Colonic mucosa (tissue), 4 donors: ENCODE data around the gene ZYG11A. TPM values are rescaled to one million over a fixed set of nuclear protein-coding genes. Genes with fewer than 3 reads are reported as not detected.

Experiments
- DNase-seq: peaks from one replicate; pipeline ENCODE4 v3.0.0-alpha.2; 2020
- H3K27ac ChIP-seq: fragments of 200-600 bp; one replicate; pipeline ENCODE4 v1.8.0; 2021
- H3K27me3 ChIP-seq: fragments of 200-600 bp; one replicate; pipeline ENCODE4 v1.8.0; 2021
- H3K36me3 ChIP-seq: fragments of 200-600 bp; one replicate; pipeline ENCODE4 v1.8.0; 2021
- H3K4me1 ChIP-seq: fragments of 200-600 bp; one replicate; pipeline ENCODE4 v1.8.0; 2021; ENCODE audit warnings: mild to moderate bottlenecking
- H3K4me3 ChIP-seq: fragments of 200-600 bp; one replicate; pipeline ENCODE4 v1.8.0; 2021
- H3K9ac ChIP-seq, 2 donors: one replicate each; pipeline ENCODE4 v1.7.0; 2013; ENCODE audit warnings: control low read depth in 2 of 2, low read depth in 2 of 2, low read length in 2 of 2
- H3K9me3 ChIP-seq: fragments of 200-600 bp; one replicate; pipeline ENCODE4 v1.8.0; 2021
- CTCF ChIP-seq: fragments of 200-600 bp; IDR thresholded peaks from one replicate; pipeline ENCODE4 v1.8.0; 2022; ENCODE audit warnings: antibody characterized with exemption, mild to moderate bottlenecking
- intact Hi-C: fragments of 100-400 bp; cut with DNase I; formaldehyde crosslinking; loops from one replicate; pipeline ENCODE4 v1.14.1; 2022
- total RNA-seq, 2 donors: library from RNA; stranded (reverse); fragmentation: NEBNext Ultra II Directional in 1 of 2; extraction: Animal tissue kit (Norgen Biotek cat#: 25700) in 1 of 2; gene quantifications; one replicate each; pipeline ENCODE4 v1.2.1, GENCODE V29; 2021
- donor health status: healthy.
- donor health status: DM: no; HTN: no; CAD: no.
- donor health status: DM: no; HTN: no; CAD: no.

Gene ZYG11A
- total RNA-seq, 2 donors from 2014 or later, result 0.05 to 0.22 TPM

- TF ChIP-seq CTCF, result no peak
- Histone ChIP-seq H3K9ac (no peak overlapping the region), H3K27me3 (no peaks in the 10 kb centered on the region), H3K9me3 (no peaks in the 10 kb centered on the region), H3K4me1 (no peaks in the 10 kb centered on the region), H3K4me3 (no peak overlapping the region), H3K27ac (no peak overlapping the region), H3K36me3 (no peaks in the 10 kb centered on the region)
- intact Hi-C loops, result no loop called here
- no peak for DNase-seq
Measured at GRCh38 chr1:52887483-52887882, 44.9 kb downstream of the ZYG11A start.

- no peaks in the 10 kb centered on the region for H3K36me3 ChIP-seq
- no peak for DNase-seq
- no peak overlapping the region for H3K27ac ChIP-seq
- H3K4me1 ChIP-seq, result no peaks in the 10 kb centered on the region
- no peaks in the 10 kb centered on the region for H3K9me3 ChIP-seq
- intact Hi-C loops, result no loop called here
- no peak overlapping the region for H3K9ac ChIP-seq
- no peak for TF ChIP-seq CTCF
- no peaks in the 10 kb centered on the region for H3K27me3 ChIP-seq
- no peak overlapping the region for H3K4me3 ChIP-seq
Measured at GRCh38 chr1:52892424-52893215, 50.1 kb downstream of the ZYG11A start.

GRCh38 chr1:52899445-52899894, 56.9 kb downstream of the ZYG11A start:
- no peaks in the 10 kb centered on the region for H3K4me1 ChIP-seq
- no peak for DNase-seq
- no peak overlapping the region for H3K4me3 ChIP-seq
- intact Hi-C loops, result no loop called here
- no peak overlapping the region for H3K27ac ChIP-seq
- H3K9me3 ChIP-seq, result no peaks in the 10 kb centered on the region
- H3K9ac ChIP-seq, result no peak overlapping the region
- H3K27me3 ChIP-seq, result no peaks in the 10 kb centered on the region
- TF ChIP-seq CTCF, result no peak
- no peaks in the 10 kb centered on the region for H3K36me3 ChIP-seq

- H3K9ac ChIP-seq, result no peak overlapping the region
- no peaks in the 10 kb centered on the region for H3K4me1 ChIP-seq
- no peaks in the 10 kb centered on the region for H3K27me3 ChIP-seq
- no peaks in the 10 kb centered on the region for H3K9me3 ChIP-seq
- intact Hi-C loops, result no loop called here
- DNase-seq, result no peak
- no peak overlapping the region for H3K4me3 ChIP-seq
- TF ChIP-seq CTCF, result no peak
- no peak overlapping the region for H3K27ac ChIP-seq
- no peaks in the 10 kb centered on the region for H3K36me3 ChIP-seq
Measured at GRCh38 chr1:52900402-52900801, 57.8 kb downstream of the ZYG11A start.

- no peaks in the 10 kb centered on the region for H3K4me1 ChIP-seq
- DNase-seq, result no peak
- TF ChIP-seq CTCF, result no peak
- H3K27me3 ChIP-seq, result no peaks in the 10 kb centered on the region
- H3K4me3 ChIP-seq, result no peak overlapping the region
- no peak overlapping the region for H3K9ac ChIP-seq
- intact Hi-C loops, result no loop called here
- no peak overlapping the region for H3K27ac ChIP-seq
- H3K36me3 ChIP-seq, result no peaks in the 10 kb centered on the region
- H3K9me3 ChIP-seq, result no peaks in the 10 kb centered on the region
Measured at GRCh38 chr1:52901384-52901783, 58.8 kb downstream of the ZYG11A start.
